GM21526 (cell line): ENCODE measurements around the gene IL19.
A peak's percentile ranks its signal among the peaks of the same experiment; 100 is the strongest.

Experiments
- ATAC-seq: cut with Tn5 transposase; IDR thresholded peaks from one replicate; pipeline ENCODE4 v1.9.1; 2021; ENCODE audit warnings: moderate library complexity; ENCODE audit not compliant: unreplicated experiment, low FRiP score

Gene IL19, protein sequence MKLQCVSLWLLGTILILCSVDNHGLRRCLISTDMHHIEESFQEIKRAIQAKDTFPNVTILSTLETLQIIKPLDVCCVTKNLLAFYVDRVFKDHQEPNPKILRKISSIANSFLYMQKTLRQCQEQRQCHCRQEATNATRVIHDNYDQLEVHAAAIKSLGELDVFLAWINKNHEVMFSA

DNA sequence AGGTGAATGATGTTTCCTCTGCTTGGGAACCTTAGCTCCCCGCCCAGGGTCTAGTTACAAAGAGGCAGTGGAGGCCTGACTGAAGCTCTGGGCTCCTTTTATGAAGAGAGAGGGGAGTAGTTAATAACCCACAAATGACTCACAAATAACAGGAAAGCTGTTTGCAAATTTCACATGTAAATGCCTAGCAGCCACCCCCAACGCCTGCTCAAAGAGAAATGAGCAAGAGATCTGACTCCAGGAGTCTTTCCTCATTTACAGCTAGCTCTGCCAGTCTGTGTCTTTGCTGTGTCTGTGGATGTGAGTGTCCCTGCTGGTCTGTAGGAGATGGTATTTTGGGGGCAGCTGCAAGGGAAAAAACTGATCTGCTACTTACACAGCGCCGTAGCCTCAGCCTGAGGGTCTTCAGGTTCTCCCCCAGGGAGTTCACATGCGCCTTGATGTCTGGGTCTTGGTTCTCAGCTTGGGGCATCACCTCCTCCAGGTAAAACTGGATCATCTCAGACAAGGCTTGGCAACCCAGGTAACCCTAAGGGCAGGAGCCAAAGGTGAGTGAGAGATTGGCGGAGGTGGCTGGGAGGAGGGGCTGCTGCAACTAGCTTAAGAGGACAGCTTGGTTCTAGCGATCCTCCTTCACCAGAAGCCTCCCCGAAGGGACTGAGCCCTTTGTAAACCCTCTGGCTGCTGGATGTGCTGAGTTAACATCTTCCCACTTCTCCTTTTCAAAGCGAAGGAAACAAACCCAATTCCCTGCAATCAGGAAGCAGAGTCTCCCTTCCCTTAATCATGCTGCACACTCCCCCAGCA, at the start of gene IL19:
TSS of gene IL19 (plus strand) at position 243 of the 807 bp plus-strand sequence. CDS start 65,890 bp downstream, outside the sequence.
- no peak for ATAC-seq

DNA sequence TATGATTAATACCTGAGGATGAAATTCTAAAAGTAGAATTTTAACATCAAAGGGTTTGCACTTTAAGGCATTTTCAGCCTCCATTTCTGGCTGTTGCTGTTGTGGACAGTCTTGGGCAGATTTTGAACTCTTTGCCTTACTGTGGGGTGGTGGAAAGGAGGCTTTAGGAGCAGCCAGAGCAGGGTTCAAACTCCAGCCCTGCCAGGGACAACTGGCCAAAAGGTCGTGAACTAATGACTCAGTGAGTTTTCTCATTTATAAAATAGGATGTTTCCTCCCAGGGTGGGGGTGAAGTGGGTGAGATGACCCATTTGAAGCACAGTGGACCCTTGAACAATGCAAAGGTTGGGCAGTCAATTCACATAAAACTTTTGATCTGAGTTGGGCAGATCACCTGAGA, 49.1 kb upstream of the IL19 start:
- ATAC-seq = no peak

DNA sequence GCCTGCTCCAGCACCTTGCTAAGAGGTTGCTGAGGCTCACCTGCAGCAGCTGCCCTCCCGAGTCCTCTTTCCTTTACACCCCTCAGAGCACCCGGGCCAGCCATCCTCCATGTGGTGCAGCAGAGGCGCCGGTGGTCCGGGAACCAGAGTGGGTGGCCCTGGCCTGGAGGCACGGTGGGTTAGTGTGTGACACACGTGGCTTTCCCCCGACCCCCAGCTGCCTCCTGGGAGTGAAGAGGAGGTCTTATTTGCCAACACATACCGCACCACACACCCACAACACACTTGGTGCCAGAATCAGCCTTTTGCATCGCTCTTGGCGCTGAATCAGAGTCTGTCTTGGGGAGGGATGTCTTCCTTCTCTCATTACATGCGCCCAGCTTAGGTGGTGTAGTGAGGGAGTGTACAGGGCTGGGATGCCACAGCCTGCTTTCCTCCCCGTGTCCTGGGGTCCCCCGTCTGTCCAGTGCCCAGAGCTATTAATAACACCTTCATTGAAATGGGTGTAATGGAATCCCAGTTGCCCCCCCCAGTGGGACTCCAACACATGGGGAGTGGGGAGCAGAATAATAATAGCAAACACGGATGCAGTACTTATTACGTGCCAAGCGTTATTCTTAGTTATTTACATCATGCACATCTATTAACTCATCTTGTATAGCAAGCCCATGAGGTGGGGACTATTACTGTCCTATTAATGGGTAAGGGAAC, 47.7 kb upstream of the IL19 start:
- no peak for ATAC-seq

DNA sequence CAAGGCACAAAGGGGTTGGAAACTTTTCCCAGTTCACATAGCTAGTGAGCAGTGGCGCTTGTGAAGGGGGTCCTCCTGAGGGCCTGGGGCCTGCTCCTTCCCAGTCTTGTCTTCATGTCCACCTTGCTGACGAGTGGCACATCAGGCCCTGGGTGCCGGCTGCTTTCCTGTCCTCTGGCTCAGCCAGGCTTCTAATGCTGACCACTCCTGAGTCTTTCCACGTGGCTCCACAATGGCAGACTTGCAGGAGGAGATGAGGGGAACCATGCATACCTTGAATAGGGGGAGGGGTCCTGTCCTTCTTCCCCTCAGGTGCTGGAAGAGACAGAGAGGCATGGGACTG, 47.1 kb upstream of the IL19 start:
- ATAC-seq = no peak

DNA sequence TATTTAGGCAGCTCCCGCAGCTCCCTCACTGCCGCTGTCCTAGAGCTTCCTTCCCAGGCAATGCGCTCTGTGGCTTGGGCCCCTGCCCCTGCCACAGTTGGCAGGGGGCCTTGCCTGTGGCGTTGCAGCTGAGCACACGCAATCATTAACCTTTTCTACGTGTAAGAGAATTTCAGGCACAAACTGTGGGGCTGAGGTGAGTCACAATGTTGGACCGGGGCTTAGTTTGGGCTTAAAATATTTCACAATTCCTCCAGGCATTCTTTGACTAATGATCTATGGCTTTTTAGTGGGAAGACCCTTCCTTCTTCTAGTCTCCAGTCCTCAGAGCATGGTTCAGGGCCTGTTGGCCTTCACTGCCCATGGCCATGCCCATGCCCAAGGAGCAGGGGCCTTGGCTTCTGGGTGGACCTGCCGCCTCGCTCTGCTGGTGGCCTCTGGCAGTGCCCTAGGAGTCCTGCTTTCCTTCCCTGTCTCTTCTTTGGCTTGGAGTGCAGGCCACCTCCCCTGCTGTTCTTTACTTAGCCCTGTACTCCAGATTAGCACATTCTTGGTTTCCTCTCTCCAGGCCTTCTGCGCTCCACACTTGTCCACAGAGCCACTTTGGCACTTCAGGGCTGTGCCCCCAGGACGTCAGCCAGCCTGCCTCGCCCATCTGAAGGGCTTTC, 46.6 kb upstream of the IL19 start:
- ATAC-seq = no peak

DNA sequence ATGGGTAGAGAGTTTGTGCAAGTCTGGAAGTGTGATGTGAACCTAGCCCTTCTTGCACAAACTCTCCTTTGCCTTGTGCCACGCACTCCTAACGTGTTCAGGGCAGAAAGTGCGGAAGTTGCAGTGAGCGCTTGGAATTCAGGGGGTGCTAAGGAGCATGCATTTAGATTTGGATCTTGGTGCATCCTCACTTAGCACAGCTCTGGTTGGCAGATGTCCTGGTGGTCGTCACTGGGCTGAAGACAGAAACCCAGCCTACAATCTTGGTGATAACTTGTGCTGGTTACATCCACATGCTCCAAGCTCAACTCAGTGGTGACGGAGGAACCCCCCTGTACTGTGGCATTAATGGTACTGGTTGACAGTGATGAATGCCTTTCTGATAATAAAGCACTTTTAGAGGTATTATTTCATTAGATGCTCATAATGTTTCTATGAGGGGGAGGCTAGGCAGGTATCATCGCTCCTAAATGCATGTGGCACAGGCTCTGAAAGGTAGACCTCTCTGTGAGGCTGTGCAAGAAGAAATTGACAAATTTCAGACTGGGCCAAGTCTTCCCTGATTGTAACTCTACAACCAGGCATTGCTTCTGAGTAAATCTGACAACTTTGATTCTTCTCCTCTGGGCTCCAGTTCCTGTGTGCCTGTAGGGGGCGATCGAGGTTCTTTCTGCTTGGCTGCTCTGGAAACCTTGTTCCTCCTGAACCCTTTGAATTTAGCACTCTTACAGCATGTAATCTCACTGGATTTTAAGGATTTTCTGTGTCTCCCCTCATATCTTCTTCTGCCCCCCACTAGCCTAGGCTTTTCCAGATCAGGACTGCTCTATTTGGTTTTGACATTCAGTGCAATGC, 45.2 kb upstream of the IL19 start:
- ATAC-seq = no peak

DNA sequence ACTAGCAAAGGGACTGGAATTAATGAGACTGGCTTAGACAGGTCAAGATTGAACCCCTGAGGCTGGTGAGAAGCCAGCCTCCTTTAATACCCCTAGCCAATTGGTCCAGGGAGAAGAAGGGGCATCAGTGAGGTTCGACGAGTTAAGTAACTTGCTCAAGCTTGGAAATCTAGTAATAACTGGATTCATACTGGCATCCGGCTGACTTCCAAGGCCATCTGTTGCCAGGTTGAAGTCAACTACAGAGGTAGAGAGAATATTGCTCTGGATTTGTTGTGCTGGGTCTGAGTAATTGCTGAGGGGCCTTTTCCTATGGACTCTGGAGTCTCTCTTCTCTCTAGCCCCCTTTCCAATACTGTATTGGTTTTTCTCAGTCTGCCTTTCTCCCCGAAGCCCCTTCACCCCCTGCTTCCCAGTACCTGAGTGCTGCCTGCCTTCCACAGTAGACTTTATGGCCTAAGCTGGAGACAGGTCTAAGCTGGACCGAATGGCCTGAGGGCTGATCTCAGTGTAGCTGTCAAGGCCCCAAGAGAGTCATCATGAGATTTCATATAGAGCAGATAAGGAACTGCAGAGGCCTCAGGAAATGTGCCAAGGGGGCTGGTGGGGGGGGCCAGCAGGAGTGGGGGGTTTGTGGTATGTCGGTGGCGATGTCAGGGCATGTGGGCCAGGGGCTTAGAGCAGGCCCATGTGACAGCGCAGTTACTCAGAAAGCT, 42.4 kb upstream of the IL19 start:
- no peak for ATAC-seq

DNA sequence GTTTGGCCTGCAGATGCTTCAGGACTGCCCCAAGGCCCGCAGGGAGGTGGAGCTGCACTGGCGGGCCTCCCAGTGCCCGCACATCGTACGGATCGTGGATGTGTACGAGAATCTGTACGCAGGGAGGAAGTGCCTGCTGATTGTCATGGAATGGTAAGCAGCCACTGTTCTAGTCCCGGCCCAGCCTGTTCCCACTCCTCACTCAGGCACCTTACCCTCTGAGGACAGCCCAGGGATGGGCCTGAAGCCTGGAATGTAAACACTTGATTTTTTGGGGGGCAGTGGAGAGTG, 41.9 kb upstream of the IL19 start:
- ATAC-seq = no peak

DNA sequence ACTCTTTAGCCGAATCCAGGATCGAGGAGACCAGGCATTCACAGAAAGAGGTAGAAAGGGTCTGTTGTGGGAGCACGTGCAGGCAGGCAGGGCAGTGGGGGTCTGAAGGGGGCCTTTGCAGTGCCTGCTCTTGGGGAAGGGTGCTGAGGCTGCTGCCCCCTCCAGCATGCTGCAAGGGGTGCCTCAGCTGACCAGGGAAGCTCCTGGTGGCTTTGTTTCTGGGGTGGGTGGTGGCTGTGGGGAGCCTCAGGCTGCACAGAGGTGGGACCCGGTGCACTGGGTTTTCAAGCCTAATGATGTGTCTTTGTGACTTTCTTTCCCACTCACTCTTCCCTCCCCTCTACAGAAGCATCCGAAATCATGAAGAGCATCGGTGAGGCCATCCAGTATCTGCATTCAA, 41.5 kb upstream of the IL19 start:
- no peak for ATAC-seq

DNA sequence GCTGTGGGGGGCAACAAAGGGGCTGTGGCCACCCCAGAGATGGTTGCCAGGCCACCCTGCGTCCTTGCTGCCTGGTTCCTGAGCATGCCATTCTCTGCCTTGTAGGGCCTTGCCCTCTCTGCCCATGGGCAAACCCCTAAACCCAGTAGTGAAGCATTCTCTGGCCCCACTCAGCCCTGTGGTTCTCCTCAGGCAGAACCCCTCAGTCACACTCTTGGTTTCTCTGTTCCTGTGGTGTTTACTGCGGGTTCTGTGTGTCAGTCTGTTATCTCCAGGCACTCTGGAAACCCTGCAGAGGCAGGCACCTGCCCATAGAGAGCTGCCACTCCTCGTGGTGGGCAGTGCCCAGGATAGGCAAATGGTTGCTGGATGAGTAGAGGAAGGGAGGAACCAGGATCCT, 41.1 kb upstream of the IL19 start:
- ATAC-seq = no peak

DNA sequence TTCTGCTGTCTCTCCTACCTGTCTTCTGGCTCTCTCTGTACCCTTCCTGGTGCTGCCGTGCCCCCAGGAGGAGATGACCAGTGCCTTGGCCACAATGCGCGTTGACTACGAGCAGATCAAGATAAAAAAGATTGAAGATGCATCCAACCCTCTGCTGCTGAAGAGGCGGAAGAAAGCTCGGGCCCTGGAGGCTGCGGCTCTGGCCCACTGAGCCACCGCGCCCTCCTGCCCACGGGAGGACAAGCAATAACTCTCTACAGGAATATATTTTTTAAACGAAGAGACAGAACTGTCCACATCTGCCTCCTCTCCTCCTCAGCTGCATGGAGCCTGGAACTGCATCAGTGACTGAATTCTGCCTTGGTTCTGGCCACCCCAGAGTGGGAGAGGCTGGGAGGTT, 38.1 kb upstream of the IL19 start:
- ATAC-seq = no peak

DNA sequence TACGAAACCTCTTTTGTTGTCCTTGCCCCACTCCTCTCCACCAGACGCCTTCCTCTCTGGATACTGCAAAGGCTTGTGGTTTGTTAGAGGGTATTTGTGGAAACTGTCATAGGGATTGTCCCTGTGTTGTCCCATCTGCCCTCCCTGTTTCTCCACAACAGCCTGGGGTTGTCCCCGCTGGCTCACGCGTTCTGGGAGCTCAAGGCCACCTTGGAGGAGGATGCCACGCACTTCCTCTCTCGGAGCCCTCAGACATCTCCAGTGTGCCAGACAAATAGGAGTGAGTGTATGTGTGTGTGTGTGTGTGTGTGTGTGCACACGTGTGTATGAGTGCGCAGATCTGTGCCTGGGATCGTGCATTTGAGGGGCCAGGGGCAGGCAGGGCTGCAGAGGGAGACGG, 37.6 kb upstream of the IL19 start:
- no peak for ATAC-seq

DNA sequence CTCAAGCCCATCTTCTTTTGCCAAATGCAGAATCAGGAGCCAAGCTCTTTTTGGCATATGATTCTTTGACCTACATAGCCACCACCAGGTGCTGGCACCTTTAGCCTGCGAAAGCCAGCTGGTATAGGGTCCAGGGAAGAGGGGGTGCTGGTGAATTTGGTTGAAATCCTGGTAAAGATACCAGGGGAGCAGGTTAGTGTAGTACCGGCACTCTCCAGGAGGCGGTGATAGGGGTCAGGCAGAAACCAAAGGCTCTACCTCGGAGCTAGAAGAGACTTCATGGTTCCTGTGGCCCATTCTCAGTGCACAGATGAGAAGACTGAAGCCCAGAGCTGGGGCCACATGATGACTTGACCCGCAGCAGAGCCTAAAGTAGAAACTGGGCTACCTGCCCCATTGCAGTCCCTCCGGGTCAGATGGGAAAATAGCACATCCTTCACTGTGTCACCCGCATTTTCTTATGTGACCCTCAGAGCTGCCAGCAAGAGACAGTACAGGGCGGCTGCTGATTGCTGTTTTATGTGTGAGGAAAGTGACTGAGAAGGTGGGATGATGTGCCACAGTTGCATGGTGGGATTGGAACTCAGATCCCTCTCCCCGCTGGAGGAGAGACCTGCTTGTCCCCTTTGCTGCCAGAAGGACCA, 36.0 kb upstream of the IL19 start:
- ATAC-seq = no peak

DNA sequence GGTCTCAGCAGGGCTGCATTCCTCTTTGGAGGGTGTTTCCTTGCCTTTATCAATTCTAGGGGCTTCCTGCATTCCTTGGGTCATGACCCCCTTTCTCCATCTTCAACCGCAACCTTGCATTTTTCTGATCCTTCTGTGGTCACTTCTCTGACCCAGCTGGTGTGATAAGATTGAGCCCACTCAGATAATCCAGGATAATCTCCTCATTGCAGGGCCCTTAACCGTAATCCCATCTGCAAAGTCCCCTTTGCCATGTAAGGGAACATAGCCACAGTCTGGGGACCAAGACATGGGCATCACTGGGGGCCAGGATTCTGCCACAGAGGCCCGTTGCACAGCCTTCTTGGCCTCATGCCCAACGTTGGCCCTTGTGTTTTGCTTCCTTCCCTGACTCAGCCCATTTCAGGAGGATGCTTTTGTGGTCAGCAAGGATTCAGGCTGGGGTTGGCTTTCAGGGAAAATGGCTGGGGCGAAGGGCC, 35.0 kb upstream of the IL19 start:
- no peak for ATAC-seq

DNA sequence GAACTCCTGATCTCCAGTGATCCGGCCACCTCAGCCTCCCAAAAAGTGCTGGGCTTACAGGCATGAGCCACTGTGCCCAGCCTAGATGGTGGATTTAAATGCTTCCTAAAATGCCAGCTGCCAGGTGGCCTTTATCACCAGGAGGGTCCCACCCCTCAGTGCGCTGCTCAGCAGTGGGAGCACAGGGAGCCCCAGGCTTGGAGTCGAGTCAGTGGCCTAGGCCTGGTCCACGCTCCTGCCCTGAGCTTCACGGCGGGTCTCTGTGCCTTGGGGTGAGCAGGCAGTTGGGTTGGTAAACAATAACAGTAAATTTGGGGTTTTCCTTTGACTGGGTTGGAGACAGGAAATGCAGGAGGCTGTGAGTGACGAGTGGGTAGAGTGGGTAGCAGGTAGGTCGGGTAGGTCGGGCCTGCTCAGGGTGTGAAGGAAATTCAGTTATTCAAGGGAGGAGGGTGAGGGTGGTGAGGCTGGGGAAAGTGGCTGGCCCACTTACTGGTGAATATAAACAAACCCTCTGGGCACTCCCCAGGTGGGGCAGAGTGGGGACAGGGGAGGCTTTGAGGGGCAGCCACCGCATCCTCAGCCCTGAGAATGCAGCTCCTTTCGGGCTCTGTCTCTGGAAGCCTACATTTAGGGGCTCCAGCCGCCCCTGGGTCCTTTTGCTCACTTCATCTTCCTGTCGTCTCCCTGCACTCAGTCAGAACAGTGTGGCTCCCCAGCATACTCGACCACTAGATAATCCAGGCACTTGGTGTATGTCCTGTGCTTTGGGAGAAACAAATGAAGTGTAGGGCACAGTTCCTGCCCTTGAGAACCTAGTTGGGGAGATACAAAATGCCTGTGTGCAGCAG, 33.5 kb upstream of the IL19 start:
- ATAC-seq = no peak

DNA sequence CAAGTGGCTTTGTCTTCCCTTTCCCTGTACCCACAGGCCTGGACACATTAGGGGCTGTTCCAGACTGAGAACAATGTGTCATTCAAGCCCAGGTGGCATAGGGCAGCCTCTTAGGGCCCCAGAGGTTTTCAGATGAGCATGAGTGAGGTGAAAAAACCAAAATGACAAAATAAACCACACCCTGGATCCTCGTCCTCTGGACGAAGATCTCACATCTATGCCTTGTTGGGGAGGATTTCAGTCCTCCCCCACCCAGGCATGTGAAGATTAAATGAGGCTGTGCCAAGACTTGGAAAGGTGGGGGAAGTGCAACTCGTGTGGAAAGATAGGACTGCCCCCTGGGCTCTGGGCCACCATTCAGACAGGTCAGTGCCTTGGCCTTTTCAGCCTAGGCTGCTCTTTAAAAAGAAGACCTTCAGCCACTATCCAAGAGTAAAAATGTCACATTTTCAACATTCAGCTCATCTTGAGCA, 32.8 kb upstream of the IL19 start:
- no peak for ATAC-seq

DNA sequence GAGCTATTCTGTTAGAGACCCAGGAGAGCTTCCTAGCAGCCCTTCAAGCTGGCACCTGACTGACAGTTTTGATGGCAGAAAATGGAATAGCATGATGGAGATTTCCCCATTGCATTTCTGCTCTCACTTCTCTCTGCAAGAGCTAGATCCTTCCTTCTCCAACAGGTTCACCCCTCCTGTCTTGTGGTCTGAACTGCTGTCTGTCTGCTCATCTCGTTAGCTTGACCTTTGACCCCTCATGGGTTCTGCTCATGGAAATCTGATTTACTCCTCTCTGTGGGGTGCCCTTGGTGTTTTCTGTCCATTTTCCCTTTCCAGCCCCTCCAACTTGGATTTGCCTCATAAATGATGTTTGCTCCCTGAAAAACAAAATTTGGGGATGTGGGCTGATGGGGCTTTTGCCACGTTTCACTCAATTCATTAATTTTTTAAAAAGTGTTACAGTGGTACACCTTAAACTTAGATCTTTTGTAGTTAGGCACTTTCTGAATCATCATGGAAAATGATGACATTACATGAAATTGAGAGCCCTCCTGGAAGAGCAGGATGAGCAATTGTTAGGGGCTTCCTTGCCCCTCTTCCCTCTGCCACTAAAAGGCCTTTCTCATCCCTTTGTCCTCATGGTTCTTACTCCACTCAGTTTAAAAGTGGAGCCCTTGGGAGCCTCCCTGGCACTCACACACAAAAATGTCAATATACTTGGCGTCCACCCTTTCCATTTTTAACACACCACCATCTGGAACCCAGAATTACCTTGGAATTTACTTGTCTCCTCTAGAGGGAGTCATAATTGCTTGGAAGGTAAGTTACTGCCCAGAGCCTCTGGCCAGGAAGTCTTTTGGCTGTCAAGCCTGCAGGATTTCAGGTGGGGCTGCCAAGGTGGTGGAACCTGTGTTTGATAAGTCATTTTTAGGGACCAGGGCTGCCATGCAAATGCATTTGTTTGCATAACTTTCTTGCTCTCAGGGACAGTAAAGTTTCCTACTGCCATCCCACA, 31.9 kb upstream of the IL19 start:
- ATAC-seq = peak; percentile 7
